ENCODE data around the gene MACROH2A2. TPM values are rescaled to one million over a fixed set of nuclear protein-coding genes. Genes with fewer than 3 reads are reported as not detected.
A peak's percentile ranks its signal among the peaks of the same experiment; 100 is the strongest.

The MACROH2A2 gene
- total RNA-seq, 1 donor from 2014 or later = 17.9 TPM

DNA sequence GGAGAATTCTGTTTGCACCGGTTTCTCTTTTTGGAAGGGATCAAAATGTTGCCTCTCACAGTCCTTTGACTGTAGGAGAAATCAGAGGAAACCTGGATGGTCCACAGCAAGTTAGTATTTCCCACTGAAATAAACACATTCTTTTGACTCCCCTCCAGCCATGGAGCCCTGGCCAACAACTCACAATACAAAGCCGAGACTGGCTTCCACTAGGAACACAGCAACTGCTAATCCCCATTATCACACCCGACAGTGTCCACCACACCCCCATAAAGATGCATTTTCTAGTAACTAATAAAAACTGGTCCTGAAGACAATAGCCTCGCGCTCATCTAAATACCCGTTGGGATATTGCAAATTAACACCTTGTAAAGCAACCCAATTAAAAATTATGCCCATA is 798 bp upstream of the MACROH2A2 start:
- Histone ChIP-seq H3K36me3 (no peaks in the 10 kb centered on the region), H3K9me3 (replicated peaks) (no peaks in the 10 kb centered on the region), H3K4me3 (peak overlapping the region; percentile 83), H3K27ac (replicated peaks) (no peak overlapping the region), H3K4me1 (peaks cover 26% of the 10 kb centered on the region), H3K27me3 (ENCODE audit: low read depth) (peaks cover 49% of the 10 kb centered on the region)
- no peak for DNase-seq
- TF ChIP-seq, protein P1, sequence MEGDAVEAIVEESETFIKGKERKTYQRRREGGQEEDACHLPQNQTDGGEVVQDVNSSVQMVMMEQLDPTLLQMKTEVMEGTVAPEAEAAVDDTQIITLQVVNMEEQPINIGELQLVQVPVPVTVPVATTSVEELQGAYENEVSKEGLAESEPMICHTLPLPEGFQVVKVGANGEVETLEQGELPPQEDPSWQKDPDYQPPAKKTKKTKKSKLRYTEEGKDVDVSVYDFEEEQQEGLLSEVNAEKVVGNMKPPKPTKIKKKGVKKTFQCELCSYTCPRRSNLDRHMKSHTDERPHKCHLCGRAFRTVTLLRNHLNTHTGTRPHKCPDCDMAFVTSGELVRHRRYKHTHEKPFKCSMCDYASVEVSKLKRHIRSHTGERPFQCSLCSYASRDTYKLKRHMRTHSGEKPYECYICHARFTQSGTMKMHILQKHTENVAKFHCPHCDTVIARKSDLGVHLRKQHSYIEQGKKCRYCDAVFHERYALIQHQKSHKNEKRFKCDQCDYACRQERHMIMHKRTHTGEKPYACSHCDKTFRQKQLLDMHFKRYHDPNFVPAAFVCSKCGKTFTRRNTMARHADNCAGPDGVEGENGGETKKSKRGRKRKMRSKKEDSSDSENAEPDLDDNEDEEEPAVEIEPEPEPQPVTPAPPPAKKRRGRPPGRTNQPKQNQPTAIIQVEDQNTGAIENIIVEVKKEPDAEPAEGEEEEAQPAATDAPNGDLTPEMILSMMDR (IDR thresholded peaks at IDR 0.05; ENCODE audit: borderline replicate concordance) = no peak
- intact Hi-C loops (cut with micrococcal nuclease) = no loop called here

GRCh38 chr10:70053218-70053840 is 683 bp downstream of the MACROH2A2 start:
- H3K27ac ChIP-seq (replicated peaks) = peak overlapping the region; percentile 86
- peak; percentile 26 for DNase-seq
- intact Hi-C loops (cut with micrococcal nuclease) = no loop called here

DNA sequence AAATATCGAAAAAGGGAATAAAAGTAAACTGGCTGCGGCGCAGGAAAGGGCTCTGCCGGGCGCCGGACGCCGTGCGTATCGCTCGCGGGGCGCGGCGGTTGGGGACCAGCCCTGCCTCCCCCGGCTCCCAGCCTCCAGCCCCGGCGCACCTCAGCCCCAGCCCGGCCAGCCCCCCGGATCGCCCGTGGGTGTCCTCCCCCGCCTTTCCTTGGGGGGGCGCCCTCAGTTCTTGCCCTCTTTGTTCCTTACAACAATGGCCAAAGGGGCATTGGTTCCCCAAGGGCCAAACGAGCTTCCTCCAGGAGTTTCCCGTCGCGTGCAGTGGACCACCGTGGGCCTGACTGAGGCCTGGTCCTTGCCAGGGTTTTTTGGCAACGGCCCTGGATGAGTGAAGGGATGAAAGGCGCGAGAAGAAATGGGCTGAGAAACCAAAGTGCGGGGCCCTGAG is 1.2 kb downstream of the MACROH2A2 start:
- Histone ChIP-seq H3K4me3 (peak overlapping the region; percentile 83), H3K27me3 (ENCODE audit: low read depth) (peaks cover 49% of the 10 kb centered on the region), H3K27ac (replicated peaks) (peak overlapping the region; percentile 86), H3K36me3 (no peaks in the 10 kb centered on the region), H3K9me3 (replicated peaks) (no peaks in the 10 kb centered on the region), H3K4me1 (peaks cover 26% of the 10 kb centered on the region)
- TF ChIP-seq, protein P1 (IDR thresholded peaks at IDR 0.05; ENCODE audit: borderline replicate concordance) = peak; percentile 27
- intact Hi-C loops (cut with micrococcal nuclease) = no loop called here
- peak; percentile 16 for DNase-seq

More at GRCh38 chr10:70053218-70053840, 683 bp downstream of the MACROH2A2 start:
- TF ChIP-seq, protein P1 (IDR thresholded peaks at IDR 0.05; ENCODE audit: borderline replicate concordance) = no peak
- Histone ChIP-seq H3K4me1 (peaks cover 26% of the 10 kb centered on the region), H3K4me3 (peak overlapping the region; percentile 83), H3K36me3 (no peaks in the 10 kb centered on the region), H3K9me3 (replicated peaks) (no peaks in the 10 kb centered on the region), H3K27me3 (ENCODE audit: low read depth) (peaks cover 49% of the 10 kb centered on the region)

DNA sequence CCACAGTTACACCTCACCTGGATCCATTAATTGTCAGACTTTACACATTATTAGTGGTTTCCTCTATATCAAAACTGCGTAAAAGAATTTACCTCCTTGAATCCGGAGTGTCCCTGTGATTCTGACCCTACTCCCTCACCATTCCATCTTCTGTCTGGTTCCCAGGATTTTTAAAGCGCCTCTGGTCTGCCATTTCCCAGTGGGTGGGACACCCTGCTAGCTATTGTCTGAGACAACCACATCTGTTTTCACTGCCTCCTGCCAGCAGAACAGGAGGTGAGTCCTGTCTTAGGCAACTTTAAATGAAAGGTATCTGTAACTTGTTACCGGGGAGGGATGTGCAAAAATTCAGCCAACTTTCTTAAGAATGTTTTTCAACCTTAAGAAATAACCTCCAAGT is 2.3 kb downstream of the MACROH2A2 start:
- Histone ChIP-seq H3K4me1 (peaks cover 26% of the 10 kb centered on the region), H3K27ac (replicated peaks) (no peak overlapping the region), H3K9me3 (replicated peaks) (no peaks in the 10 kb centered on the region), H3K4me3 (no peak overlapping the region), H3K27me3 (ENCODE audit: low read depth) (peaks cover 45% of the 10 kb centered on the region), H3K36me3 (no peaks in the 10 kb centered on the region)
- TF ChIP-seq, protein P1 (IDR thresholded peaks at IDR 0.05; ENCODE audit: borderline replicate concordance) = no peak
- intact Hi-C loops (cut with micrococcal nuclease) = no loop called here
- no peak for DNase-seq

- Histone ChIP-seq H3K27ac (replicated peaks) (no peak overlapping the region), H3K36me3 (no peaks in the 10 kb centered on the region), H3K4me3 (no peak overlapping the region), H3K4me1 (peaks cover 26% of the 10 kb centered on the region), H3K9me3 (replicated peaks) (no peaks in the 10 kb centered on the region), H3K27me3 (ENCODE audit: low read depth) (peaks cover 38% of the 10 kb centered on the region)
- TF ChIP-seq, protein P1 (IDR thresholded peaks at IDR 0.05; ENCODE audit: borderline replicate concordance) = no peak
- no peak for DNase-seq
- intact Hi-C loops (cut with micrococcal nuclease) = no loop called here
Measured at GRCh38 chr10:70055550-70055949, 2.9 kb downstream of the MACROH2A2 start.

All from left ventricle myocardium inferior (tissue), 1 donor.